Left colon (tissue), 2 donors: ENCODE results near the gene NOVA2. TPM values are rescaled to one million over a fixed set of nuclear protein-coding genes. Genes with fewer than 3 reads are reported as not detected.

Experiments
- ATAC-seq: fragments of 200-7000 bp; cut with Tn5 transposase; one replicate; pipeline ENCODE4 v1.9.1; 2020; ENCODE audit warnings: mild to moderate bottlenecking, moderate library complexity
- DNase-seq, 2 donors: peaks; one replicate each; pipeline ENCODE4 v3.0.0-alpha.2; 2020
- intact Hi-C, 2 donors: fragments of 100-400 bp; cut with DNase I in 1 of 2; cut with micrococcal nuclease in 1 of 2; formaldehyde crosslinking; loops; one replicate each; pipeline versions ENCODE4 v1.11.2 to v1.14.0; 2022; cut with DNase I, micrococcal nuclease
- total RNA-seq, 2 donors: library from RNA; stranded (reverse); fragmentation: NEBNext Ultra II Directional; extraction: Animal tissue kit (Norgen Biotek cat#: 25700); gene quantifications; one replicate each; pipeline ENCODE4 v1.2.1, GENCODE V29; 2021
- donor health status: DM: no; HTN: no; CAD: no.
- donor health status: DM: yes; HTN: yes; CAD: no.

Gene NOVA2
- total RNA-seq, 2 donors from 2014 or later: 0.79 to 1.2 TPM

GRCh38 chr19:45935267-45935666 lies 38.4 kb downstream of the NOVA2 start:
- DNase-seq (no peak), ATAC-seq (no peak)
- intact Hi-C loops: no loop called here

- no peak for ATAC-seq
- no peak for DNase-seq
- intact Hi-C loops: no loop called here
Observed at GRCh38 chr19:45934551-45935230, 39.0 kb downstream of the NOVA2 start.

GRCh38 chr19:45933759-45934158 lies 39.9 kb downstream of the NOVA2 start:
- no peak for ATAC-seq
- DNase-seq: no peak
- intact Hi-C loops: no loop called here

GRCh38 chr19:45931055-45931454 lies 42.6 kb downstream of the NOVA2 start:
- intact Hi-C loops: no loop called here
- DNase-seq (no peak), ATAC-seq (no peak)

GRCh38 chr19:45929247-45929646 lies 44.4 kb downstream of the NOVA2 start:
- DNase-seq: no peak
- intact Hi-C loops: no loop called here
- ATAC-seq: no peak

GRCh38 chr19:45927565-45928261 lies 46.0 kb downstream of the NOVA2 start:
- DNase-seq (peak; percentile 91 to 94), ATAC-seq (peak; percentile 99)

GRCh38 chr19:45924891-45925447 lies 48.7 kb downstream of the NOVA2 start:
- DNase-seq (no peak), ATAC-seq (peak; percentile 58)
- intact Hi-C loops: no loop called here

More at GRCh38 chr19:45927565-45928261, 46.0 kb downstream of the NOVA2 start:
- intact Hi-C loops: no loop called here

GRCh38 chr19:45922281-45922680 lies 51.4 kb downstream of the NOVA2 start:
- DNase-seq: no peak
- intact Hi-C loops: no loop called here
- ATAC-seq: no peak

- intact Hi-C loops: no loop called here
- ATAC-seq: no peak
- no peak for DNase-seq
Observed at GRCh38 chr19:45920458-45920857, 53.2 kb downstream of the NOVA2 start.

- intact Hi-C loops: no loop called here
- ATAC-seq: no peak
- DNase-seq: no peak
Observed at GRCh38 chr19:45919678-45920077, 54.0 kb downstream of the NOVA2 start.

- ATAC-seq (no peak), DNase-seq (no peak)
- intact Hi-C loops: no loop called here
Observed at GRCh38 chr19:45918721-45919120, 54.9 kb downstream of the NOVA2 start.

- no peak for ATAC-seq
- DNase-seq: no peak
- intact Hi-C loops: no loop called here
Observed at GRCh38 chr19:45917421-45918091, 56.1 kb downstream of the NOVA2 start.

GRCh38 chr19:45913874-45914830 lies 59.5 kb downstream of the NOVA2 start, which contains the start of gene NANOS2:
Gene NANOS2, minus strand, starts transcription at chr19:45914778. Its CDS starts 85 bp downstream, at chr19:45914693.
- DNase-seq: no peak
- no peak for ATAC-seq
- intact Hi-C loops: no loop called here

- no peak for DNase-seq
- intact Hi-C loops: no loop called here
- ATAC-seq: no peak
Observed at GRCh38 chr19:45911291-45911690, 62.4 kb downstream of the NOVA2 start.

- intact Hi-C loops: no loop called here
- no peak for ATAC-seq
- no peak for DNase-seq
Observed at GRCh38 chr19:45908956-45909355, 64.7 kb downstream of the NOVA2 start.

GRCh38 chr19:45906221-45906620 lies 67.4 kb downstream of the NOVA2 start:
- no peak for ATAC-seq
- intact Hi-C loops: no loop called here

GRCh38 chr19:45905011-45905410 lies 68.7 kb downstream of the NOVA2 start:
- ATAC-seq (no peak), DNase-seq (no peak)
- intact Hi-C loops: no loop called here

More at GRCh38 chr19:45906221-45906620, 67.4 kb downstream of the NOVA2 start:
- no peak for DNase-seq
